ENCODE results near the gene PFKP. TPM values are rescaled to one million over a fixed set of nuclear protein-coding genes. Genes with fewer than 3 reads are reported as not detected.

The PFKP gene
- total RNA-seq, 1 donor from 2014 or later: 12.5 TPM

GRCh38 chr10:3172446-3173170 lies 105.3 kb downstream of the PFKP start, which contains the start of gene PITRM1:
TSS of gene PITRM1 (minus strand) at chr10:3172782. CDS start at chr10:3172772, 10 bp downstream.
- H3K27ac ChIP-seq (ENCODE audit: low read depth, low read length): peak within 1 kb of the TSS; percentile 89
- H3K27me3 ChIP-seq (ENCODE audit: control insufficient read depth in 3 of 3, insufficient read depth in 3 of 3, low read length in 3 of 3): no peaks in the 10 kb centered on the region
- peaks cover 3 to 5% (median 5%) of the 10 kb centered on the region in 3 donors for H3K4me1 ChIP-seq (ENCODE audit: control insufficient read depth in 3 of 3, insufficient read depth in 3 of 3, low read length in 3 of 3)
- peak within 1 kb of the TSS; percentile 81 to 86 (median 84) for H3K4me3 ChIP-seq (ENCODE audit: low read length in 3 of 3)
- H3K9me3 ChIP-seq (ENCODE audit: control insufficient read depth in 3 of 3, low read length in 3 of 3): no peaks in the 10 kb centered on the region
- peaks cover 17 to 23% (median 21%) of the 10 kb centered on the region in 3 donors for H3K36me3 ChIP-seq (ENCODE audit: control insufficient read depth in 3 of 3, insufficient read depth in 3 of 3, low read length in 3 of 3)
- H3K9ac ChIP-seq (ENCODE audit: low read depth in 1 of 3, low read length in 3 of 3): peak within 1 kb of the TSS; percentile 82 to 94 (median 94)

GRCh38 chr10:3173171-3173878 lies 106.0 kb downstream of the PFKP start:
- Histone ChIP-seq H3K9ac (ENCODE audit: low read depth in 1 of 3, low read length in 3 of 3) (peak overlapping the region in 1 of 3 donors; percentile 16), H3K4me3 (ENCODE audit: low read length in 3 of 3) (peak overlapping the region; percentile 60 to 74 (median 70)), H3K4me1 (ENCODE audit: control insufficient read depth in 3 of 3, insufficient read depth in 3 of 3, low read length in 3 of 3) (peaks cover 3 to 5% (median 5%) of the 10 kb centered on the region in 3 donors), H3K36me3 (ENCODE audit: control insufficient read depth in 3 of 3, insufficient read depth in 3 of 3, low read length in 3 of 3) (peaks cover 11 to 17% (median 15%) of the 10 kb centered on the region in 3 donors), H3K9me3 (ENCODE audit: control insufficient read depth in 3 of 3, low read length in 3 of 3) (peaks cover 0 to 2% (median 0%) of the 10 kb centered on the region in 3 donors), H3K27me3 (ENCODE audit: control insufficient read depth in 3 of 3, insufficient read depth in 3 of 3, low read length in 3 of 3) (no peaks in the 10 kb centered on the region), H3K27ac (ENCODE audit: low read depth, low read length) (no peak overlapping the region)

GRCh38 chr10:3178042-3178441 lies 110.7 kb downstream of the PFKP start:
- H3K9me3 ChIP-seq (ENCODE audit: control insufficient read depth in 3 of 3, low read length in 3 of 3): peaks cover 0 to 2% (median 0%) of the 10 kb centered on the region in 3 donors
- no peaks in the 10 kb centered on the region for H3K27me3 ChIP-seq (ENCODE audit: control insufficient read depth in 3 of 3, insufficient read depth in 3 of 3, low read length in 3 of 3)
- H3K4me1 ChIP-seq (ENCODE audit: control insufficient read depth in 3 of 3, insufficient read depth in 3 of 3, low read length in 3 of 3): no peaks in the 10 kb centered on the region
- no peak overlapping the region for H3K27ac ChIP-seq (ENCODE audit: low read depth, low read length)
- no peak overlapping the region for H3K4me3 ChIP-seq (ENCODE audit: low read length in 3 of 3)
- H3K9ac ChIP-seq (ENCODE audit: low read depth in 1 of 3, low read length in 3 of 3): no peak overlapping the region
- no peaks in the 10 kb centered on the region for H3K36me3 ChIP-seq (ENCODE audit: control insufficient read depth in 3 of 3, insufficient read depth in 3 of 3, low read length in 3 of 3)

GRCh38 chr10:3179174-3179573 lies 111.8 kb downstream of the PFKP start:
- Histone ChIP-seq H3K9me3 (ENCODE audit: control insufficient read depth in 3 of 3, low read length in 3 of 3) (peaks cover 0 to 2% (median 0%) of the 10 kb centered on the region in 3 donors), H3K4me1 (ENCODE audit: control insufficient read depth in 3 of 3, insufficient read depth in 3 of 3, low read length in 3 of 3) (no peaks in the 10 kb centered on the region), H3K27me3 (ENCODE audit: control insufficient read depth in 3 of 3, insufficient read depth in 3 of 3, low read length in 3 of 3) (no peaks in the 10 kb centered on the region), H3K9ac (ENCODE audit: low read depth in 1 of 3, low read length in 3 of 3) (no peak overlapping the region), H3K36me3 (ENCODE audit: control insufficient read depth in 3 of 3, insufficient read depth in 3 of 3, low read length in 3 of 3) (no peaks in the 10 kb centered on the region), H3K27ac (ENCODE audit: low read depth, low read length) (no peak overlapping the region), H3K4me3 (ENCODE audit: low read length in 3 of 3) (no peak overlapping the region)

GRCh38 chr10:3180355-3181025 lies 113.1 kb downstream of the PFKP start:
- H3K27me3 ChIP-seq (ENCODE audit: control insufficient read depth in 3 of 3, insufficient read depth in 3 of 3, low read length in 3 of 3): no peaks in the 10 kb centered on the region
- no peaks in the 10 kb centered on the region for H3K36me3 ChIP-seq (ENCODE audit: control insufficient read depth in 3 of 3, insufficient read depth in 3 of 3, low read length in 3 of 3)
- no peak overlapping the region for H3K4me3 ChIP-seq (ENCODE audit: low read length in 3 of 3)
- no peaks in the 10 kb centered on the region for H3K4me1 ChIP-seq (ENCODE audit: control insufficient read depth in 3 of 3, insufficient read depth in 3 of 3, low read length in 3 of 3)
- H3K27ac ChIP-seq (ENCODE audit: low read depth, low read length): no peak overlapping the region
- no peak overlapping the region for H3K9ac ChIP-seq (ENCODE audit: low read depth in 1 of 3, low read length in 3 of 3)
- peaks cover 0 to 2% (median 0%) of the 10 kb centered on the region in 3 donors for H3K9me3 ChIP-seq (ENCODE audit: control insufficient read depth in 3 of 3, low read length in 3 of 3)

GRCh38 chr10:3185386-3185785 lies 118.0 kb downstream of the PFKP start:
- Histone ChIP-seq H3K4me3 (ENCODE audit: low read length in 3 of 3) (no peak overlapping the region), H3K36me3 (ENCODE audit: control insufficient read depth in 3 of 3, insufficient read depth in 3 of 3, low read length in 3 of 3) (no peaks in the 10 kb centered on the region), H3K9me3 (ENCODE audit: control insufficient read depth in 3 of 3, low read length in 3 of 3) (no peaks in the 10 kb centered on the region), H3K27me3 (ENCODE audit: control insufficient read depth in 3 of 3, insufficient read depth in 3 of 3, low read length in 3 of 3) (no peaks in the 10 kb centered on the region), H3K9ac (ENCODE audit: low read depth in 1 of 3, low read length in 3 of 3) (no peak overlapping the region), H3K4me1 (ENCODE audit: control insufficient read depth in 3 of 3, insufficient read depth in 3 of 3, low read length in 3 of 3) (no peaks in the 10 kb centered on the region), H3K27ac (ENCODE audit: low read depth, low read length) (no peak overlapping the region)

- H3K9me3 ChIP-seq (ENCODE audit: control insufficient read depth in 3 of 3, low read length in 3 of 3): no peaks in the 10 kb centered on the region
- no peaks in the 10 kb centered on the region for H3K27me3 ChIP-seq (ENCODE audit: control insufficient read depth in 3 of 3, insufficient read depth in 3 of 3, low read length in 3 of 3)
- H3K9ac ChIP-seq (ENCODE audit: low read depth in 1 of 3, low read length in 3 of 3): no peak overlapping the region
- H3K4me1 ChIP-seq (ENCODE audit: control insufficient read depth in 3 of 3, insufficient read depth in 3 of 3, low read length in 3 of 3): no peaks in the 10 kb centered on the region
- H3K27ac ChIP-seq (ENCODE audit: low read depth, low read length): no peak overlapping the region
- no peak overlapping the region for H3K4me3 ChIP-seq (ENCODE audit: low read length in 3 of 3)
- no peaks in the 10 kb centered on the region for H3K36me3 ChIP-seq (ENCODE audit: control insufficient read depth in 3 of 3, insufficient read depth in 3 of 3, low read length in 3 of 3)
Measured at GRCh38 chr10:3186368-3186767, 119.0 kb downstream of the PFKP start.

Other genes with a start within 250 kb of the PFKP start
- 44.9 TPM for gene PITRM1, start 105.2 kb downstream of the PFKP start, total RNA-seq

Measured in skeletal muscle tissue (tissue), 4 donors.